ENCODE measurements around the gene HPCAL4.

DNA sequence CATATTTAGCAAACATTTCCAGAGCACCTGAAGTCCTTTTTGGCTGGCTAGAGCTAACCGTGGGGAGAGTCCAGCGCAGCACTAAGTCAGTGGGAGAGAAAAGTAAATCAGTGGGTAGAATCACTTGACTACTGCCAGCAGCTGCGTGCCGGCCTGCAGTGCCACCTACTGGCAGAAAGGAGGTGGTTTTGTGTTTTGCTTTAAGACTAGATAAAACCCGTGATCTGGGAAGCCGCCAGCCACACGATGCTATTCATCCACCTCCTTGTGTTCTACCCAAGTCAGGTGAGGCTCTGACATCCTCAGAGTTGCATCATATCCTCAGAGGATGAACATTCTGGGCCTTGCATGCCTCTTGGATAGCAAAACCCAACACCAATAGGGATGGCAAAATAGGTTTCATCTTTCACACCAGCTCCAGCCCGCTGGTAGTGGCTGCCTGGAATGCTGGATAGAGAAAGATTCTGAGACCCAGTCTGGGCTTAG lies 37.6 kb downstream of the HPCAL4 start:
- TF ChIP-seq CTCF (IDR thresholded peaks at IDR 0.05) (peak; percentile 74 to 93 (median 85)), POLR2A (IDR thresholded peaks at IDR 0.05) (no peak)

Data from sigmoid colon (tissue), 3 donors.